H1 (cell line): Measurements from ENCODE around the gene RMND5A.

Source experiments
- ASH2L ChIP-seq: fragments of 200-600, 300-600 bp; sonication (generic); IDR thresholded peaks from one replicate; pipeline ENCODE4 v1.7.1; 2017; ENCODE audit warnings: low read length
- BACH1 ChIP-seq: IDR thresholded peaks from 2 replicates; pipeline ENCODE4 v1.6.1; 2012; ENCODE audit warnings: low read length, improper control_type of control experiment
- CBX5 ChIP-seq: fragments of 300-800, 300-1000 bp; sonication (generic); IDR thresholded peaks from 2 replicates; pipeline ENCODE4 v1.7.1; 2016; ENCODE audit warnings: antibody characterized with exemption, low read length, low read depth
- CEBPB ChIP-seq: IDR thresholded peaks from 2 replicates; pipeline ENCODE4 v1.6.1; 2012; ENCODE audit warnings: low read depth, low read length
- CREB1 ChIP-seq: IDR thresholded peaks from 2 replicates; pipeline ENCODE4 v1.6.1; 2012; ENCODE audit warnings: inconsistent platforms
- EZH2 ChIP-seq: fragments of 200-600 bp; sonication (generic); IDR thresholded peaks from 2 replicates; pipeline ENCODE4 v1.7.1; 2012; ENCODE audit warnings: low read depth, mild to moderate bottlenecking, moderate library complexity, low read length, inconsistent platforms; ENCODE audit not compliant: severe bottlenecking
- JUN ChIP-seq: IDR thresholded peaks from 2 replicates; pipeline ENCODE4 v1.6.1; 2011; ENCODE audit warnings: low read depth, mild to moderate bottlenecking, improper control_type of control experiment, low read length
- JUND ChIP-seq: IDR thresholded peaks from 2 replicates; pipeline ENCODE4 v1.6.1; 2011; ENCODE audit warnings: mild to moderate bottlenecking, improper control_type of control experiment, low read length
- POLR2A ChIP-seq, 2 experiments: IDR thresholded peaks; 1 replicate in 1 of 2; 2 replicates in 1 of 2; pipeline ENCODE4 v1.6.1; 2011; ENCODE audit warnings: low read depth in 2 of 2, low read length in 2 of 2, mild to moderate bottlenecking in 2 of 2; ENCODE audit errors: control extremely low read depth in 1 of 2
- RNF2 ChIP-seq: fragments of 200-900, 300-1000 bp; sonication (generic); IDR thresholded peaks from 2 replicates; pipeline ENCODE4 v1.7.1; 2016; ENCODE audit warnings: borderline replicate concordance, low read depth, mild to moderate bottlenecking, antibody characterized with exemption, low read length; ENCODE audit not compliant: poor library complexity, severe bottlenecking; ENCODE audit errors: missing control alignments
- SRF ChIP-seq: IDR thresholded peaks from 2 replicates; pipeline ENCODE4 v1.6.1; 2011; ENCODE audit warnings: mild to moderate bottlenecking, low read depth, low read length, moderate library complexity
- TAF1 ChIP-seq: IDR thresholded peaks from 2 replicates; pipeline ENCODE4 v1.6.1; 2011; ENCODE audit warnings: mild to moderate bottlenecking, low read depth, low read length
- YY1 ChIP-seq: IDR thresholded peaks from 2 replicates; pipeline ENCODE4 v1.6.1; 2011; ENCODE audit warnings: low read depth, mild to moderate bottlenecking, low read length
- TF ChIP-seq, protein P1 (sequence below), 3 experiments: IDR thresholded peaks; 1 replicate in 2 of 3; 2 replicates in 1 of 3; pipeline versions ENCODE4 v1.5.1 to v1.6.1; 2011; ENCODE audit warnings: low read length in 3 of 3, mild to moderate bottlenecking in 3 of 3, inconsistent platforms in 2 of 3, low read depth in 1 of 3, moderate library complexity in 1 of 3; ENCODE audit not compliant: insufficient read depth in 1 of 3; ENCODE audit errors: control extremely low read depth in 1 of 3

DNA sequence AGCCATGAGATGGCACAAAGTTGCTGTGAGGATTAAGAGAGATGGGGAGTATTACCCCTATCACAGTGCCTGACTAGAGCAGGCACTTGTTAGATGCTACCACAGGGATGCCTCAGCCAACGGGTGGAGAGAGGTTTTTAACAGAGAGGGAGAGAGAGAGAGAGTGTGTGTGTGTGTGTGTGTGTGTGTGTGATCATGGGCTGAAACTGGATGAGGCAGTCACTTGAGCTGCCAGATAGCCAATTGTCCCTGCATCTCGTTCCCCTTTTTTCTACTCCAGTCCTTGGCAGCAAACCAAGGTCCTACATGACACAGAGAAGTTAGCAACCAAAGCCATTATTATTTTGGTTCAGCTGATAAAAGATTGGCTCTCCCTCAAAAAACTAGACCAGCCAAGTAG lies 67.6 kb downstream of the RMND5A start:
- TF ChIP-seq EZH2 (no peak), TAF1 (no peak), RNF2 (no peak), POLR2A (IDR thresholded peaks at IDR 0.05; ENCODE audit: control extremely low read depth in 1 of 2, low read depth in 2 of 2, low read length in 2 of 2) (no peak), JUN (no peak), YY1 (no peak), CBX5 (no peak), CREB1 (no peak), BACH1 (no peak), SRF (no peak), CEBPB (no peak), JUND (no peak), ASH2L (no peak)
- TF ChIP-seq, protein P1, sequence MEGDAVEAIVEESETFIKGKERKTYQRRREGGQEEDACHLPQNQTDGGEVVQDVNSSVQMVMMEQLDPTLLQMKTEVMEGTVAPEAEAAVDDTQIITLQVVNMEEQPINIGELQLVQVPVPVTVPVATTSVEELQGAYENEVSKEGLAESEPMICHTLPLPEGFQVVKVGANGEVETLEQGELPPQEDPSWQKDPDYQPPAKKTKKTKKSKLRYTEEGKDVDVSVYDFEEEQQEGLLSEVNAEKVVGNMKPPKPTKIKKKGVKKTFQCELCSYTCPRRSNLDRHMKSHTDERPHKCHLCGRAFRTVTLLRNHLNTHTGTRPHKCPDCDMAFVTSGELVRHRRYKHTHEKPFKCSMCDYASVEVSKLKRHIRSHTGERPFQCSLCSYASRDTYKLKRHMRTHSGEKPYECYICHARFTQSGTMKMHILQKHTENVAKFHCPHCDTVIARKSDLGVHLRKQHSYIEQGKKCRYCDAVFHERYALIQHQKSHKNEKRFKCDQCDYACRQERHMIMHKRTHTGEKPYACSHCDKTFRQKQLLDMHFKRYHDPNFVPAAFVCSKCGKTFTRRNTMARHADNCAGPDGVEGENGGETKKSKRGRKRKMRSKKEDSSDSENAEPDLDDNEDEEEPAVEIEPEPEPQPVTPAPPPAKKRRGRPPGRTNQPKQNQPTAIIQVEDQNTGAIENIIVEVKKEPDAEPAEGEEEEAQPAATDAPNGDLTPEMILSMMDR (IDR thresholded peaks at IDR 0.05; ENCODE audit: control extremely low read depth in 1 of 3, insufficient read depth in 1 of 3, low read depth in 1 of 3, low read length in 3 of 3): no peak
